ENCODE data around the gene MAVS.
A peak's percentile ranks its signal among the peaks of the same experiment; 100 is the strongest.
"Not testable (repeated sequence)": the region's sequence is repeated elsewhere in the genome, so short reads cannot be mapped to it uniquely, and the experiment has no call there.

MAVS gene

DNA sequence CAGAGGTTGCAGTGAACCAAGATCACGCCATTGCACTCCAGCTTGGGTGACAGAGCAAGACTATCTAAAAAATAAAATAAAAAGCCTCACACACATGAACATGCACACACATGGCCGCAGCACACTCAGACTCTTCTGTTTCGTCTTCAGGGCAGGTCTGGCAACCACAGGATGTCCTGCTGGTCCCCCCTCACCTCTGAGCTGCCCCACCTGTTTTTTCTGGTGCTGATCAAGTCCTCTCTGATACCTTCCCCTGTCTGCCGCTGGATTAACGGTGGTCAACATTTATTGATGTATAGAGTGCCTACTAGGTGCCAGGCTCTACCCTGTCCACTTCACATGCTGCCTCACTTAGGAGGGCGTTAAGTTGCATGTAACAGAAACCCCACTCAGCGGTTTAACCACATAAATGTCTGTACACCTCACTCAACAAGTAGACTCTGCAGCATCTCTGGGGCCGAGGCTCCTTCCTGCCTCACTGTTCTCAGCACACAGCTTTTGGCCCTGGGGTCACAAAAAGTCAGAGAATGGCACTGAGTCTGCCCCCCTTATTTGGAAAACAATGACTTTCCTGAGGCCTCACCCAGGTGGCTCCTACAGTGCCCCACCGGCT lies 30.8 kb upstream of the MAVS start:
- no peak for DNase-seq

GRCh38 chr20:3818155-3819151 lies 28.2 kb upstream of the MAVS start:
- no peak for DNase-seq

DNA sequence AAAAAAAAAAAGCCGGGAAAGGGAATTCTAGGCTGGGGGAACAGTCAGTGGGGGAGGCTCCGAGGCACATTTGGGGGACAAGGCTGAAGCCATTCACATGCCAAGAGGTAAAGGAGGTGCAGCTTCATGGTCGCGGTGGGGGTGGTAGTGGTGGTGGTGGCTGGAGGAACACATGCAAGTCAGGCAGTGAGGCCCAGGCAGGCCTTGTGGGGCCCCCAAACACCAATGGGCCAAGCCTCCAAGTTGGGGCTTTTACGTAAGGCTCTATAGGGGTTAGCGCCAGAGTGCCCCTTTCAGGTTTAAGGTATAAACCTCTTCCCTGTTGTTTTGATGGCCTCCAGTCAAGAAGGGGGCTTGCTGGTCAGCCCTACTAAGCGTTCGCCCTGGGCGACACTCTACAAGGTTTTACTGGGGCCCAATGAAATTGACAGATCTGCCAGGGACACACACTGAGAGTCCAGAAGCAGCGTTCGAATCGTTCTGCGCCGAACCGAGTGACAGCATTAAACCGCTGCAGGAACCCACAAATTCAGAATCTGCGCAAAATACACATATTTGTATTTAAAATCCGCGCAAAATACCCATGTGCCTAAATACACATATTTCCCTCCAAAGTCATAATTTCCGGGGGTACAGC lies 27.1 kb upstream of the MAVS start:
- DNase-seq, result no peak

- DNase-seq, result peak; percentile 85 to 86
Observed at GRCh38 chr20:3820048-3820900, 26.4 kb upstream of the MAVS start, which contains the start of gene AP5S1. AP5S1 (plus strand) TSS chr20:3820547; CDS start chr20:3822118, 1,571 bp downstream.

GRCh38 chr20:3820901-3821727 lies 25.5 kb upstream of the MAVS start:
- no peak for DNase-seq

DNA sequence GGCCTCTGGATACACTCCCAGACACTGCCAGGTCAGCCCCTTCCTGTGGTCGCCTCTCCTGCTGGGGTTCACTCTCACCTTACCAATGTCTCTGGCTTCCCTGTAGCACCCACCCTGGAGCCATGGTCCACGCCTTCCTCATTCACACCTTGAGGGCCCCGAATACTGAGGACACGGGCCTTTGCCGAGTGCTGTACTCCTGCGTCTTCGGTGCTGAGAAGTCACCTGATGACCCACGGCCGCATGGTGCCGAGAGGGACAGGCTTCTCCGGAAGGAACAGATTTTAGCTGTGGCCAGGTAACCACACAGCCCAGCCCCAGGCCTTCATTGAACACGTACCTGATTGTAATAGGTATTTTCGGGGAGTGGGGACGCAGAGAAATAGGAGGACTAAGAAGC lies 24.6 kb upstream of the MAVS start:
- no peak for DNase-seq

DNA sequence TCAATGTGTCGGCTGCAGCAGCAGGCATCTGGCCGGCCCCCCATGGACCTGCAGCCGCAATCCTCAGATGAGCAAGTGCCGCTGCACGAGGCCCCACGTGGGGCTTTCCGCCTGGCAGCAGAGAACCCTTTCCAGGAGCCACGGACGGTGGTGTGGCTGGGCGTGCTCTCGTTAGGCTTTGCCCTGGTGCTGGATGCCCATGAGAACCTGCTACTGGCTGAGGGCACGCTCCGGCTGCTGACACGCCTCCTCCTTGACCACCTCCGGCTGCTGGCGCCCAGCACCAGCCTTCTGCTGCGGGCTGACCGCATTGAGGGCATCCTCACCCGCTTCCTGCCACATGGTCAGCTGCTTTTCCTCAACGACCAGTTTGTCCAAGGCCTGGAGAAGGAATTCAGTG lies 22.8 kb upstream of the MAVS start:
- no peak for DNase-seq

GRCh38 chr20:3825526-3825925 lies 21.1 kb upstream of the MAVS start:
- no peak for DNase-seq

GRCh38 chr20:3826420-3826819 lies 20.2 kb upstream of the MAVS start:
- no peak for DNase-seq

DNA sequence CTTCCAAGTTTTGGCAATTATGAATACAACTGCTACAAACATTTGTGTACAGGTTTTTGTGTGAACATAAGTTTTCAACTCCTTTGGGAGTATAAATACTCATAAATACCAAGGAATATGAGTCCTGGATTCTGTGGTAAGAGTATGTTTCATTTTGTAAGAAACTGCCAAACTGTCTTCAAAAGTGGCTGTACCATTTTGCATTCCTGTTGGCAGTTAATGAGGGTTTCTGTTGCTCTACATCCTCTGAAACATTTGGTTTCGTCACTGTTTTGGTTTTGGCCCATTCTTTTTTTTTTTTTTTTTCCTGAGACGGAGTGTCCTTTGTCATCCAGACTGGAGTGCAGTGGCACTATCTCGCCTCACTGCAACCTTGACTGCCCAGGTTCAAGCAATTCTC lies 17.8 kb upstream of the MAVS start:
- DNase-seq, result no peak

DNA sequence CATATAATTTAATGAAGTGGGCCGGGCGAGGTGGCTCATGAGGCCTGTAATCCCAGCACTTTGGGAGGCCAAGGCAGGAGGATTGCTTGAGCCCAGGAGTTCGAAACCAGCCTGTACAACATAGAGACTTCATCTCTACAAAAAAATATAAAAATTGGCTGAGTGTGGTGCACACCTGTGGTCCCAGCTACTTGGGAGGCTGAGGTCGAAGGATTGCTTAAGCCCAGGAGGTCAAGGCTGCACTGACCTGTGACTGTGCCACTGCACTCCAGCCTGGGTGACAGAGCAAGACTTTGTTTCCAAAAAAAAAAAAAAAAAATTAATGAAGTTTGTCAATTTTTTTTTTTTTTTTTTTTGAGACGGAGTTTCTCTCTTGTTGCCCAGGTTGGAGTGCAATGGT lies 16.7 kb upstream of the MAVS start:
- DNase-seq, result not testable (repeated sequence)

- no peak for DNase-seq
Observed at GRCh38 chr20:3836132-3836531, 10.5 kb upstream of the MAVS start.

GRCh38 chr20:3839328-3839727 lies 7.3 kb upstream of the MAVS start:
- DNase-seq, result no peak

DNA sequence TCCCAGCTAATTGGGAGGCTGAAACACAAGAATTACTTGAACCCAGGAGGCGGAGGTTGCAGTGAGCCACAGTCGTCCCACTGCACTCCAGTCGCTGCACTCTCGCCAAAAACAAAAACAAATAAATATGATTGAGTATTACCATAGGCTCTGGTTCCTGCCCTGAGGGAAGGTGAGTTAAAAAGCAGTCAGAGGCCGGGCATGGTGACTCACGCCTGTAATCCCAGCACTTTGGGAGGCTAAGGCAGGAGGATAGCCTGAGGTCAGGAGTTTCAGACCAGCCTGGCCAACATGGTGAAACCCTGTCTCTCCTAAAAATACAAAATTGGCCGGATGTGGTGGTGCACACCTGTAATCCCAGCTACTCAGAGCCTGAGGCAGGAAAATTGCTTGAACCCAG lies 6.4 kb upstream of the MAVS start:
- DNase-seq, result not testable (repeated sequence)

- DNase-seq, result no peak
Observed at GRCh38 chr20:3842348-3842930, 4.2 kb upstream of the MAVS start.

- no peak for DNase-seq
Observed at GRCh38 chr20:3843490-3843889, 3.1 kb upstream of the MAVS start.

- DNase-seq, result not testable (repeated sequence)
Observed at GRCh38 chr20:3843990-3844619, 2.5 kb upstream of the MAVS start.

GRCh38 chr20:3846378-3846739 lies 275 bp upstream of the MAVS start:
- no peak for DNase-seq

- no peak for DNase-seq
Observed at GRCh38 chr20:3847429-3847940, 851 bp downstream of the MAVS start.

DNA sequence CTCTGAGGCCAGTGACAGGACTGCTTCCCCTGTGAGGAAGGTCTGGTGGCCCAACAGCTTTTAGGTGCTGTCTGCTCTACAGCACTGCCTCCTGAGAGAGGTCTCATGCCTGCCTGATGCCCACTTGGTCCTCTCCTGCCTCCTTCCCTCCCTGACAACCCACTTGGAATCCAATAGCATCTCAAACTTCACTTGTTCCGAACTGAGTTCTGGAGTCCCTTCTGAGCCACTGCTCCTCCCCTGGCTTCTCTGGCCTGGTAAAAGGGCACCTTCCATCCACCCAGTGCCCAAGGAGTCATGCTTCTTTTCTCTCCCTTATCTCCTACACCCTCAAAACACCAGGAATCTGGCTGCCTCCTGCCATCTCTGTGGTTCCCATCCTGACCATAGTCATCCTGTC lies 1.9 kb downstream of the MAVS start:
- no peak for DNase-seq

DNA sequence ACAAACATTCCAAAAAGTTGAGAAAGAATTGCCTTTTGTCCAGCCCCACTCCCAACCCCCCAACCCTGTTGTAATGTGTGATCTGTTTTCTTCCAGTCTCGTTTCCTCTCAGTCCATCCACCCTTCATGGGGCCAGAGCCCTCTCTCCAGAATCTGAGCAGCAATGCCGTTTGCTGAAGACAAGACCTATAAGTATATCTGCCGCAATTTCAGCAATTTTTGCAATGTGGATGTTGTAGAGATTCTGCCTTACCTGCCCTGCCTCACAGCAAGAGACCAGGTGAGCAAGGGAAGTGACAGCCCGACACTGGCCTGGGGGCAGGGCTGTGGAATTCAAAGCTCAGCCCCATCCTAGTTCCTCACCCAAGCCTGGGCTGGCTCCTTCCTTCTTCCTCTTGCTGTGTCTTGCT lies 7.8 kb downstream of the MAVS start:
- no peak for DNase-seq

Data from activated CD4-positive, alpha-beta T cell treated with anti-CD3 and anti-CD28 coated beads for 4 hours (primary cell).